HepG2 (cell line): ENCODE measurements around the gene YBX2. TPM values are rescaled to one million over a fixed set of nuclear protein-coding genes. Genes with fewer than 3 reads are reported as not detected.

Experiments
- AHR ChIP-seq: IDR thresholded peaks from 2 replicates; pipeline ENCODE4 v1.6.1; 2018; ENCODE audit warnings: missing genetic modification reagents, missing compliant biosample characterization
- AKNA ChIP-seq: sonication (generic); formaldehyde crosslinking; IDR thresholded peaks from 2 replicates; pipeline ENCODE4 v1.4.0; 2020; ENCODE audit warnings: missing genetic modification reagents, borderline replicate concordance
- BATF2 ChIP-seq: sonication (generic); formaldehyde crosslinking; IDR thresholded peaks from 2 replicates; pipeline ENCODE4 v1.8.0; 2022; ENCODE audit warnings: mild to moderate bottlenecking, missing genetic modification reagents, moderate library complexity
- BHLHE40 ChIP-seq: IDR thresholded peaks from 2 replicates; pipeline ENCODE4 v1.6.1; 2011; ENCODE audit warnings: low read length, improper control_type of control experiment
- CENPBD1 ChIP-seq: sonication (generic); formaldehyde crosslinking; IDR thresholded peaks from 2 replicates; pipeline ENCODE4 v1.8.0; 2022; ENCODE audit warnings: missing genetic modification reagents, low read depth, mild to moderate bottlenecking, borderline replicate concordance
- JUN ChIP-seq: sonication (generic); formaldehyde crosslinking; IDR thresholded peaks from 2 replicates; pipeline ENCODE4 v1.4.0; 2020; ENCODE audit warnings: mild to moderate bottlenecking, missing genetic modification reagents
- KAT7 ChIP-seq: IDR thresholded peaks from 2 replicates; pipeline ENCODE4 v1.6.1; 2018; ENCODE audit warnings: borderline replicate concordance, missing compliant biosample characterization
- KDM5B ChIP-seq: sonication (generic); formaldehyde crosslinking; IDR thresholded peaks from 2 replicates; pipeline ENCODE4 v1.4.0; 2020; ENCODE audit warnings: missing genetic modification reagents, mild to moderate bottlenecking, borderline replicate concordance
- MED8 ChIP-seq: sonication (generic); formaldehyde crosslinking; IDR thresholded peaks from 2 replicates; pipeline ENCODE4 v1.8.1; 2023; ENCODE audit warnings: mild to moderate bottlenecking, missing genetic modification reagents; ENCODE audit not compliant: insufficient replicate concordance
- NR2F2 ChIP-seq: IDR thresholded peaks from 2 replicates; pipeline ENCODE4 v1.6.1; 2012; ENCODE audit warnings: low read depth, inconsistent platforms, borderline replicate concordance
- REST ChIP-seq, 2 experiments: IDR thresholded peaks; 2 replicates each; pipeline ENCODE4 v1.6.1; 2011 to 2012; ENCODE audit warnings: low read length in 2 of 2, borderline replicate concordance in 1 of 2, low read depth in 1 of 2, mild to moderate bottlenecking in 1 of 2, moderate library complexity in 1 of 2
- TEAD2 ChIP-seq: sonication (generic); formaldehyde crosslinking; IDR thresholded peaks from 2 replicates; pipeline ENCODE4 v1.9.0; 2021; ENCODE audit warnings: missing genetic modification reagents
- ZBTB39 ChIP-seq: sonication (generic); formaldehyde crosslinking; IDR thresholded peaks from 2 replicates; pipeline ENCODE4 v1.5.0; 2020; ENCODE audit warnings: missing genetic modification reagents
- ZKSCAN1 ChIP-seq: fragments of 150-350 bp; IDR thresholded peaks from 2 replicates; pipeline ENCODE4 v1.6.1; 2014; ENCODE audit warnings: low read length
- ZNF160 ChIP-seq: sonication (generic); formaldehyde crosslinking; IDR thresholded peaks from 2 replicates; pipeline ENCODE4 v1.8.0; 2022; ENCODE audit warnings: mild to moderate bottlenecking, inconsistent platforms, missing genetic modification reagents
- polyA plus RNA-seq, 8 experiments: library from polyadenylated mRNA; depleted of rRNA in 3 of 8; stranded (reverse) in 7 of 8; unstranded in 1 of 8; fragments of >200 nt; fragmentation: Illumina TruSeq in 4 of 8; extraction: Trizol in 4 of 8; gene quantifications; 2 replicates each; pipeline versions ENCODE4 v1.2.1 to v1.2.3, GENCODE V29; 2011 to 2016; ENCODE audit warnings: low read depth in 4 of 8, missing spikeins in 1 of 8, mixed read lengths in 1 of 8; ENCODE audit not compliant: insufficient read depth in 1 of 8
- total RNA-seq, 5 experiments: library from RNA; depleted of rRNA; stranded (reverse); fragments of >200 nt; fragmentation: Illumina TruSeq; extraction: Trizol; gene quantifications; 2 replicates each; pipeline ENCODE4 v1.2.3, GENCODE V29; 2016; ENCODE audit warnings: low read depth in 1 of 5

YBX2 gene
- total and polyA plus RNA-seq, 2 of the 13 experiments (the other 11 are each of a cell fraction or from before 2014, with no cell fraction given), result 0.12 to 0.22 TPM

- TF ChIP-seq REST (IDR thresholded peaks at IDR 0.05; ENCODE audit: borderline replicate concordance in 1 of 2, low read depth in 1 of 2, low read length in 2 of 2) (no peak), AHR (CRISPR knock-in tag) (peak; percentile 59; the same call in 1 of the 2 replicates), ZBTB39 (CRISPR knock-in tag) (0 out of 2 replicates have a peak, but pooled peaks have one; percentile 51), CENPBD1 (CRISPR knock-in tag) (no peak), BHLHE40 (no peak; the same call in 1 of the 2 replicates), NR2F2 (0 out of 2 replicates have a peak, but pooled peaks have one; percentile 26), ZNF160 (no peak), AKNA (CRISPR knock-in tag) (no peak), KDM5B (CRISPR knock-in tag) (peak; percentile 69; the same call in 1 of the 2 replicates), ZKSCAN1 (no peak), BATF2 (CRISPR knock-in tag) (no peak), KAT7 (no peak; the same call in 1 of the 2 replicates), MED8 (CRISPR knock-in tag) (no peak), JUN (no peak), TEAD2 (CRISPR knock-in tag) (0 out of 2 replicates have a peak, but pooled peaks have one; percentile 15)
These were observed 13.8 kb downstream of the YBX2 start (continued) for GRCh38 chr17:7280519-7281073.
